Endothelial cell of umbilical vein (primary cell): ENCODE data around the gene NOS2. TPM values are rescaled to one million over a fixed set of nuclear protein-coding genes. Genes with fewer than 3 reads are reported as not detected.

ENCODE experiments used
- BruUV-seq: library from RNA; stranded (reverse); fragments of 400-500 nt; replicated peaks from 2 replicates; lab custom pipeline; 2021; lab: Mats Ljungman, UMichigan
- CTCF ChIA-PET: fragments of 300-600, 350-600 bp; sonication (Branson Sonifier 250); formaldehyde crosslinking; loops from one replicate; lab custom pipeline; 2021; ENCODE audit warnings: antibody characterized with exemption, inconsistent platforms; lab: Charles Lee
- POLR2A ChIA-PET: fragments of 300-600, 350-600 bp; sonication (Branson Sonifier 250); formaldehyde crosslinking; loops from one replicate; lab custom pipeline; 2021; ENCODE audit warnings: antibody characterized with exemption, inconsistent platforms; lab: Charles Lee
- DNase-seq: peaks from one replicate; pipeline ENCODE4 v3.0.0-alpha.2; 2011; ENCODE audit warnings: low read depth, low spot score
- FAIRE-seq: peaks from 2 replicates; lab custom pipeline; 2011; peaks lifted over from hg19 to GRCh38; lab: Jason Lieb, UNC
- H2AFZ ChIP-seq: 2 replicates; pipeline ENCODE4 v1.6.0; 2012; ENCODE audit warnings: low read depth, low read length, control low read depth, inconsistent platforms
- H3K27ac ChIP-seq: 2 replicates; pipeline ENCODE4 v1.5.1; 2011; ENCODE audit warnings: low read depth, mild to moderate bottlenecking, control low read depth, low read length, moderate library complexity; ENCODE audit not compliant: insufficient read depth
- H3K27me3 ChIP-seq, 2 experiments: 2 replicates each; pipeline versions ENCODE4 v1.6.0 to v1.6.1; 2011; ENCODE audit warnings: low read length in 2 of 2, mixed read lengths in 1 of 2; ENCODE audit not compliant: control insufficient read depth in 2 of 2, insufficient read depth in 2 of 2
- H3K36me3 ChIP-seq, 2 experiments: 2 replicates in 1 of 2; 3 replicates in 1 of 2; pipeline ENCODE4 v1.5.1; 2011; ENCODE audit warnings: low read length in 2 of 2, mild to moderate bottlenecking in 1 of 2, moderate library complexity in 1 of 2; ENCODE audit not compliant: control insufficient read depth in 2 of 2, insufficient read depth in 2 of 2; ENCODE audit errors: extremely low read depth in 1 of 2
- H3K4me1 ChIP-seq: 3 replicates; pipeline ENCODE4 v1.5.1; 2011; ENCODE audit warnings: mild to moderate bottlenecking, low read length; ENCODE audit not compliant: control insufficient read depth, insufficient read depth; ENCODE audit errors: extremely low read depth
- H3K4me2 ChIP-seq: 2 replicates; pipeline ENCODE4 v1.6.1; 2011; ENCODE audit warnings: low read length, control low read depth, mixed read lengths; ENCODE audit not compliant: insufficient read depth
- H3K4me3 ChIP-seq, 3 experiments: fragments of 200-600 bp in 1 of 3; sonication (generic), shearing (Covaris generic) in 1 of 3; replicated peaks in 1 of 3; 2 replicates each; pipeline ENCODE4 v1.5.1; 2011 to 2016; ENCODE audit warnings: control low read depth in 3 of 3, low read length in 3 of 3, mild to moderate bottlenecking in 2 of 3, inconsistent platforms in 1 of 3, low read depth in 1 of 3, moderate library complexity in 1 of 3; ENCODE audit not compliant: insufficient read depth in 1 of 3
- H3K79me2 ChIP-seq: 2 replicates; pipeline ENCODE4 v1.6.0; 2012; ENCODE audit warnings: low read length, inconsistent platforms; ENCODE audit not compliant: control insufficient read depth, insufficient read depth
- H3K9ac ChIP-seq: replicated peaks from 2 replicates; pipeline ENCODE3; 2011; ENCODE audit warnings: low read length, control low read depth; ENCODE audit not compliant: insufficient read depth; ENCODE audit errors: extremely low read depth
- H3K9me1 ChIP-seq: replicated peaks from 3 replicates; pipeline ENCODE4 v1.6.0; 2011; ENCODE audit warnings: mild to moderate bottlenecking, low read length; ENCODE audit not compliant: control insufficient read depth, insufficient read depth; ENCODE audit errors: extremely low read depth
- H3K9me3 ChIP-seq: replicated peaks from 2 replicates; pipeline ENCODE4 v1.5.1; 2012; ENCODE audit warnings: low read length, inconsistent platforms; ENCODE audit not compliant: control insufficient read depth, insufficient read depth
- H4K20me1 ChIP-seq: replicated peaks from 2 replicates; pipeline ENCODE3; 2011; ENCODE audit warnings: mild to moderate bottlenecking, low read length; ENCODE audit not compliant: control insufficient read depth, insufficient read depth; ENCODE audit errors: extremely low read depth
- EZH2 ChIP-seq: IDR thresholded peaks from 2 replicates; pipeline ENCODE4 v1.6.1; 2012; ENCODE audit warnings: borderline replicate concordance, low read depth, mild to moderate bottlenecking, moderate library complexity, low read length, inconsistent platforms; ENCODE audit not compliant: severe bottlenecking
- FOS ChIP-seq: IDR thresholded peaks from 2 replicates; pipeline ENCODE4 v1.6.1; 2011; ENCODE audit warnings: mild to moderate bottlenecking, low read length, moderate library complexity, borderline replicate concordance; ENCODE audit not compliant: insufficient read depth
- JUN ChIP-seq: IDR thresholded peaks from 2 replicates; pipeline ENCODE4 v1.6.1; 2011; ENCODE audit warnings: borderline replicate concordance, low read depth; ENCODE audit not compliant: insufficient read length, insufficient read depth
- MYC ChIP-seq: IDR thresholded peaks from one replicate; pipeline ENCODE4 v1.6.1; 2011; ENCODE audit warnings: mild to moderate bottlenecking, low read depth, low read length
- POLR2A ChIP-seq: IDR thresholded peaks from 2 replicates; pipeline ENCODE4 v1.6.1; 2012; ENCODE audit warnings: low read depth, mild to moderate bottlenecking, control low read depth, low read length
- POLR2AphosphoS5 ChIP-seq: IDR thresholded peaks from 2 replicates; pipeline ENCODE4 v1.6.1; 2012; ENCODE audit warnings: low read depth, mild to moderate bottlenecking, control low read depth, low read length, moderate library complexity; ENCODE audit not compliant: insufficient read depth
- dilution Hi-C: fragments of 300-500 bp; cut with MboI; formaldehyde crosslinking; loops from one replicate; pipeline ENCODE4 v1.15.0; 2019; ENCODE audit warnings: low sequenced_read_pairs; ENCODE audit not compliant: extremely low pct_ligation_motif_present
- intact Hi-C: fragments of 100-400 bp; cut with micrococcal nuclease; formaldehyde crosslinking; loops from one replicate; pipeline ENCODE4 v1.10.0; 2022
- polyA plus RNA-seq, 4 experiments: library from polyadenylated mRNA; depleted of rRNA in 3 of 4; stranded (reverse) in 3 of 4; unstranded in 1 of 4; fragments of >200 nt; gene quantifications; 2 replicates each; pipeline versions ENCODE4 v1.2.1 to v1.2.3, GENCODE V29; 2011 to 2012; ENCODE audit warnings: missing spikeins in 1 of 4
- total RNA-seq: library from RNA; stranded (reverse); gene quantifications from 2 replicates; pipeline ENCODE4 v1.2.3, GENCODE V29; 2021

The NOS2 gene
- total and polyA plus RNA-seq, 2 donors (not counting 3 experiments of a cell fraction or from before 2014, with no cell fraction given): 0.01 TPM; not detected in 1

GRCh38 chr17:27765353-27765752 lies 35.0 kb downstream of the NOS2 start:
- CTCF ChIA-PET: interaction anchor here (1.1 kb wide), 1 partner anchor 114 kb away, joined by 5 read pairs; no protein-coding TSS in a partner anchor
- BruUV-seq: no TSS peak
- H3K4me3 ChIP-seq: no peak overlapping the region
- TF ChIP-seq FOS (no peak), POLR2A (no peak), EZH2 (no peak)
- H3K36me3 ChIP-seq: no peaks in the 10 kb centered on the region
- H3K27me3 ChIP-seq: no peaks in the 10 kb centered on the region
- H4K20me1 ChIP-seq: no peaks in the 10 kb centered on the region
- no peak overlapping the region for H3K9ac ChIP-seq
- H3K9me3 ChIP-seq: no peaks in the 10 kb centered on the region
- no peak for FAIRE-seq
- POLR2A ChIA-PET: no interaction called here
- no peaks in the 10 kb centered on the region for H3K79me2 ChIP-seq
- DNase-seq: no peak
- no peak overlapping the region for H3K27ac ChIP-seq
- no peak overlapping the region for H2AFZ ChIP-seq
- no peaks in the 10 kb centered on the region for H3K9me1 ChIP-seq
- no peaks in the 10 kb centered on the region for H3K4me1 ChIP-seq
- dilution Hi-C loops: no loop called here
- H3K4me2 ChIP-seq: no peak overlapping the region
- intact Hi-C loops: no loop called here

- H3K9me3 ChIP-seq: no peaks in the 10 kb centered on the region
- no peak for DNase-seq
- H3K9me1 ChIP-seq: no peaks in the 10 kb centered on the region
- no peaks in the 10 kb centered on the region for H3K79me2 ChIP-seq
- no peak for FAIRE-seq
- no peaks in the 10 kb centered on the region for H3K27me3 ChIP-seq
- no peak overlapping the region for H3K4me2 ChIP-seq
- POLR2A ChIA-PET: no interaction called here
- no peaks in the 10 kb centered on the region for H4K20me1 ChIP-seq
- TF ChIP-seq MYC (no peak), POLR2AphosphoS5 (no peak), EZH2 (no peak), JUN (no peak)
- intact Hi-C loops: no loop called here
- H3K4me1 ChIP-seq: no peaks in the 10 kb centered on the region
- dilution Hi-C loops: no loop called here
- BruUV-seq: no TSS peak
- H3K27ac ChIP-seq: no peak overlapping the region
- H3K36me3 ChIP-seq: no peaks in the 10 kb centered on the region
- H3K4me3 ChIP-seq: no peak overlapping the region
- CTCF ChIA-PET: no interaction called here
- no peak overlapping the region for H2AFZ ChIP-seq
- no peak overlapping the region for H3K9ac ChIP-seq
Measured at GRCh38 chr17:27764589-27764988, 35.7 kb downstream of the NOS2 start.
